ENCODE results near the gene GPD1.
A peak's percentile ranks its signal among the peaks of the same experiment; 100 is the strongest.

The GPD1 gene

DNA sequence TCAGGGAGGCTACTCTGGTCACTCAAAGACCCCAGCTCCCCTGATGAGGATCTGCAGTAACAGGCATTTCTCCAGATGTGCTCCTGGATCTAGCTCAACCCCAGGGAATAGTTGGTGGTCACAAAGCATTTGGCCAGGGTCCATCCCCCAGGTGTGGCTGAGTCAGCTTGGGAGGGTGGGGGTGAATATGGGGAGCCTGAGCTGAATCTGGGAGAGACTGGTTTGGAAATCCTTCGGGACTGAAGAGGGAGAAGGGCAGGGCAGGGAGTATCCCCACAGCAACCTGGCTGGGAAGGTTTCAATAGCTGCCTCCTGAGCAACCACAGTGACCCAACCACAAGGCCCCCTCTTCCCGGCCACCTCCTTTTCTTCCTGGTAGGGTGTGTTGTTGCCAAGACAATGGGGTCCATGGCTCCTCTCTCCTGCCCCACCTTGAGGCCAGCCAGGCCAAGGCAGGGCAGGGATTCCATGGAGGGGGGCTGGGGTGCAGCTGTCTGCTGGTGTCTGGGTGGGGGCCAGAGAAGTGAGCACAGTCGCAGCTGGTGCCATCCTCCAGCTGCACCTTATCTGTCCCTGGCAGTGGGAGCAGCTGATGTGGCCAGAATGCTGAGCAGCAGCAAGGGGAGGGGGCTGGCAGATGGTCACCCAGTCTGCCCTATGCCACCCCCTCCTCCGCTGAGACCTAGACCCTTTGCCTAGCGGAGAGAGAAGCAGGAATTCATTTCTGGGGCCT, 40.9 kb upstream of the GPD1 start:
- H3K27me3 ChIP-seq (ENCODE audit: insufficient read depth, low read depth, severe bottlenecking), result no peaks in the 10 kb centered on the region
- no peak for DNase-seq

DNA sequence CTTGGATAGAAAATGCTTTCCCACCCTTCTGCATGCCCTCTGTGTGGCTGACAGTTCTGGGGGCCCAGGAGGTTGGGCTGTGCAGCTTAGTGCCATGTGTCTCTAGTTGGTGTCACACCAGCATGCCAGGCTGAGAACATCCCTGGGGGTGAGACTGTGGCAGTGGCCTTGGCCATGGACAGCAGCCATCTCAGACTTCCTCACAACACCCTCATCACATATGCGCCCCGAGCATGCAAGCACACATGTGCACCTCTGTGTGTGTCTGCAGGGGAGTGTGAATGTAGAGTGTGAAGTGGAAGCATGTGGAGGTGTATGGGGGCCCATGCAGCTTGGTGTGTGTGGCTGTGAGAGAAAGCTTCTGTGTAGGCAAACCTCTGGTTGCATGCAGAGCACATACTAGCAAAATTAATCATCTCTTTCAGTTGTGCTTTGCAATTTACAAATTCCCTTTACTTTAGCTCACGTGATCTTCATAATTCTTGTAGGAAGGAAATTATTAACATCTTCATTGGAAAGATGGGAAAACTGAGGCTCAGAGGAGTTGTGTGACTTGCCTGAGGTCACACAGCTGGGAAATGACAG, 38.0 kb upstream of the GPD1 start:
- TF ChIP-seq, protein P1, sequence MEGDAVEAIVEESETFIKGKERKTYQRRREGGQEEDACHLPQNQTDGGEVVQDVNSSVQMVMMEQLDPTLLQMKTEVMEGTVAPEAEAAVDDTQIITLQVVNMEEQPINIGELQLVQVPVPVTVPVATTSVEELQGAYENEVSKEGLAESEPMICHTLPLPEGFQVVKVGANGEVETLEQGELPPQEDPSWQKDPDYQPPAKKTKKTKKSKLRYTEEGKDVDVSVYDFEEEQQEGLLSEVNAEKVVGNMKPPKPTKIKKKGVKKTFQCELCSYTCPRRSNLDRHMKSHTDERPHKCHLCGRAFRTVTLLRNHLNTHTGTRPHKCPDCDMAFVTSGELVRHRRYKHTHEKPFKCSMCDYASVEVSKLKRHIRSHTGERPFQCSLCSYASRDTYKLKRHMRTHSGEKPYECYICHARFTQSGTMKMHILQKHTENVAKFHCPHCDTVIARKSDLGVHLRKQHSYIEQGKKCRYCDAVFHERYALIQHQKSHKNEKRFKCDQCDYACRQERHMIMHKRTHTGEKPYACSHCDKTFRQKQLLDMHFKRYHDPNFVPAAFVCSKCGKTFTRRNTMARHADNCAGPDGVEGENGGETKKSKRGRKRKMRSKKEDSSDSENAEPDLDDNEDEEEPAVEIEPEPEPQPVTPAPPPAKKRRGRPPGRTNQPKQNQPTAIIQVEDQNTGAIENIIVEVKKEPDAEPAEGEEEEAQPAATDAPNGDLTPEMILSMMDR (IDR thresholded peaks at IDR 0.05; ENCODE audit: low read depth, low read length), result no peak
- Histone ChIP-seq H3K27ac (no peak overlapping the region), H3K27me3 (ENCODE audit: insufficient read depth, low read depth, severe bottlenecking) (no peaks in the 10 kb centered on the region), H3K4me3 (ENCODE audit: low read depth, low read length) (no peak overlapping the region), H3K36me3 (peaks cover 14% of the 10 kb centered on the region), H3K9me3 (ENCODE audit: severe bottlenecking) (no peaks in the 10 kb centered on the region)
- no peak for DNase-seq

More for the DNA sequence above, 40.9 kb upstream of the GPD1 start:
- Histone ChIP-seq H3K27ac (no peak overlapping the region), H3K36me3 (peaks cover 15% of the 10 kb centered on the region), H3K4me3 (ENCODE audit: low read depth, low read length) (no peak overlapping the region), H3K9me3 (ENCODE audit: severe bottlenecking) (no peaks in the 10 kb centered on the region)
- TF ChIP-seq, protein P1 (IDR thresholded peaks at IDR 0.05; ENCODE audit: low read depth, low read length), result 0 out of 2 replicates have a peak, but pooled peaks have one; percentile 6

DNA sequence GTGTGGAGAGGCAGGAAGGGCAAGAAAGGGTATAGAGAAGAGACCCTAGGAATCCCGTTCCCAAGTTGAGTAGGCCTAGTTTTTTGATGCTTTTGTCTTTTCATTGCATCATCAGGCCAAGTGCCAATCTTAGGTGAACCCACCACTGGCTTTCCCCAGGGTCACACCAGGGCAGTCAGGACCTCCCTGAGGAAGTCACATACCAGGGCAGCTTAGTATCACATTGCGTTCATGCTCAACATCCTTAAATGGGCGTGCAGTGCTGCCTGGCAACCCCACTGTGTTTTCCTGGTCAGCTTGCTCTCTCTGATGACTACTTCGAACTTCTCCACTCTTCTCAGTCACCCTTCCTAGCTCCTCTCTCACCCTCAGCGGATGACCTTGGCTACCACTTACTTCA, 37.4 kb upstream of the GPD1 start:
- Histone ChIP-seq H3K27ac (no peak overlapping the region), H3K27me3 (ENCODE audit: insufficient read depth, low read depth, severe bottlenecking) (no peaks in the 10 kb centered on the region), H3K9me3 (ENCODE audit: severe bottlenecking) (no peaks in the 10 kb centered on the region), H3K36me3 (peaks cover 9% of the 10 kb centered on the region), H3K4me3 (ENCODE audit: low read depth, low read length) (no peak overlapping the region)
- TF ChIP-seq, protein P1 (IDR thresholded peaks at IDR 0.05; ENCODE audit: low read depth, low read length), result no peak
- DNase-seq, result no peak

DNA sequence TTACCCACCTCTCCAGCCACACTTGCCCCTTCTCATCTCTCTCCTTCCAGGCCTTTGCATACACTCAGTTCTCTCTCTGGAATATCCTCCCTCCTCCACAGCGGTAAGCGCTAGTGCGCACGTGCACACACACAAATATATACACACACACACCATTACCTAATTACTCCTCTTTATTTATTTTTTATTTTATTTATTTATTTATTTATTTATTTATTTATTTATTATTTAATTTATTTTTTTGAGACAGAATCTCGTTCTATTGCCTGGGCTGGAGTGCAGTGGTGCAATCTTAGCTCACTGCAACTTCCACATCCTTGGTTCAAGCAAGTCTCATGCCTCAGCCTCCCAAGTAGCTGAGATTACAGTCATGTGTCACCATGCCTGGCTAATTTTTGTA, 34.7 kb upstream of the GPD1 start:
- Histone ChIP-seq H3K27me3 (ENCODE audit: insufficient read depth, low read depth, severe bottlenecking) (no peaks in the 10 kb centered on the region), H3K27ac (no peak overlapping the region), H3K36me3 (0 out of 2 replicates have a peak, but pooled peaks cover 6% of the 10 kb centered on the region), H3K4me3 (ENCODE audit: low read depth, low read length) (no peak overlapping the region), H3K9me3 (ENCODE audit: severe bottlenecking) (no peaks in the 10 kb centered on the region)
- TF ChIP-seq, protein P1 (IDR thresholded peaks at IDR 0.05; ENCODE audit: low read depth, low read length), result no peak
- DNase-seq, result no peak

DNA sequence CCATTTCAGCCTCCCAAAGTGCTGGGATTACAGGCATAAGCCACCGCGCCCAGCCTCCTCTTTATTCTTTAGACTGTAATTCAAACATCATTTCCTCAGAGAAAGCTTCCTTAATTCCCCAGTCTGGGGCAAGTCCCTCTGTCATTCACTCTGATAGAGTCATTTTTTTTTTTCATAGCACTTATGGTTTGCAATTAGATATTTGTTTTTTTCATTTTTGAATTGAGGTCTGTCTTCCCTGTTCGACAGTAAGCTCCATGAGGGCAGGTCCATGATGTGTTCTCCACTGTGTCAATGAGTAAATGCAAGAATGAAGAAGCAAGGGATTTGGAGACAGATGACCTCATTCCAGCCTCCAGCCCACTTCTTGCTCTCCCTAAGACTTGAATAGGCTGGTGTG, 34.3 kb upstream of the GPD1 start:
- H3K4me3 ChIP-seq (ENCODE audit: low read depth, low read length), result no peak overlapping the region
- TF ChIP-seq, protein P1 (IDR thresholded peaks at IDR 0.05; ENCODE audit: low read depth, low read length), result no peak
- no peak for DNase-seq
- H3K27me3 ChIP-seq (ENCODE audit: insufficient read depth, low read depth, severe bottlenecking), result no peaks in the 10 kb centered on the region
- H3K36me3 ChIP-seq, result 0 out of 2 replicates have a peak, but pooled peaks cover 6% of the 10 kb centered on the region
- no peaks in the 10 kb centered on the region for H3K9me3 ChIP-seq (ENCODE audit: severe bottlenecking)
- H3K27ac ChIP-seq, result no peak overlapping the region

Measured in WERI-Rb-1 (cell line).